Astrocyte (in vitro differentiated cells and primary cell): ENCODE measurements around the gene UBASH3A. TPM values are rescaled to one million over a fixed set of nuclear protein-coding genes. Genes with fewer than 3 reads are reported as not detected.

Experiments used
- DNase-seq: peaks from one replicate; pipeline ENCODE4 v3.0.0-alpha.2; 2010; ENCODE audit warnings: low read depth
- FAIRE-seq: peaks from 2 replicates; lab custom pipeline; 2011; peaks lifted over from hg19 to GRCh38; lab: Jason Lieb, UNC
- H2AFZ ChIP-seq: 2 replicates; pipeline ENCODE4 v1.6.0; 2012; ENCODE audit warnings: low read depth, low read length, inconsistent platforms
- H3K27ac ChIP-seq: 2 replicates; pipeline ENCODE4 v1.5.1; 2011; ENCODE audit warnings: low read depth, low read length, inconsistent platforms
- H3K27me3 ChIP-seq: 2 replicates; pipeline ENCODE4 v1.6.0; 2011; ENCODE audit warnings: low read length, inconsistent platforms; ENCODE audit not compliant: insufficient read depth
- H3K36me3 ChIP-seq: 2 replicates; pipeline ENCODE4 v1.5.1; 2011; ENCODE audit warnings: low read length, inconsistent platforms; ENCODE audit not compliant: insufficient read depth
- H3K4me1 ChIP-seq: 2 replicates; pipeline ENCODE4 v1.5.1; 2011; ENCODE audit warnings: low read length, inconsistent platforms; ENCODE audit not compliant: insufficient read depth
- H3K4me2 ChIP-seq: 2 replicates; pipeline ENCODE4 v1.6.0; 2012; ENCODE audit warnings: low read length, inconsistent platforms
- H3K4me3 ChIP-seq: 2 replicates; pipeline ENCODE4 v1.5.1; 2011; ENCODE audit warnings: low read depth, mild to moderate bottlenecking, low read length, inconsistent platforms; ENCODE audit not compliant: insufficient read depth
- H3K79me2 ChIP-seq: 2 replicates; pipeline ENCODE4 v1.6.0; 2012; ENCODE audit warnings: mild to moderate bottlenecking, low read length, inconsistent platforms; ENCODE audit not compliant: insufficient read depth
- H3K9ac ChIP-seq: 2 replicates; pipeline ENCODE4 v1.6.0; 2012; ENCODE audit warnings: mild to moderate bottlenecking, low read length, inconsistent platforms
- H3K9me3 ChIP-seq: 2 replicates; pipeline ENCODE4 v1.5.1; 2012; ENCODE audit warnings: low read depth, mild to moderate bottlenecking, low read length, inconsistent platforms; ENCODE audit not compliant: insufficient read depth
- H4K20me1 ChIP-seq: 2 replicates; pipeline ENCODE4 v1.6.0; 2012; ENCODE audit warnings: low read length, inconsistent platforms; ENCODE audit not compliant: insufficient read depth
- H3K27ac Mint-ChIP-seq: one replicate; pipeline ENCODE4 v1.8.0; 2021; ENCODE audit warnings: mild to moderate bottlenecking, mixed read lengths; ENCODE audit not compliant: unreplicated experiment
- H3K27me3 Mint-ChIP-seq: one replicate; pipeline ENCODE4 v1.8.0; 2021; ENCODE audit warnings: low read depth, mixed read lengths; ENCODE audit not compliant: unreplicated experiment
- H3K36me3 Mint-ChIP-seq: one replicate; pipeline ENCODE4 v1.8.0; 2021; ENCODE audit warnings: low read depth, mixed read lengths; ENCODE audit not compliant: unreplicated experiment
- H3K4me1 Mint-ChIP-seq: one replicate; pipeline ENCODE4 v1.8.0; 2021; ENCODE audit warnings: low read depth, mixed read lengths; ENCODE audit not compliant: unreplicated experiment
- H3K4me3 Mint-ChIP-seq: one replicate; pipeline ENCODE4 v1.8.0; 2021; ENCODE audit warnings: mild to moderate bottlenecking, moderate library complexity, mixed read lengths; ENCODE audit not compliant: unreplicated experiment
- H3K9me3 Mint-ChIP-seq: one replicate; pipeline ENCODE4 v1.8.0; 2021; ENCODE audit warnings: mild to moderate bottlenecking, mixed read lengths; ENCODE audit not compliant: unreplicated experiment
- EZH2 ChIP-seq: IDR thresholded peaks from 2 replicates; pipeline ENCODE4 v1.6.1; 2012; ENCODE audit warnings: mild to moderate bottlenecking, low read length, inconsistent platforms; ENCODE audit not compliant: insufficient read depth
- total RNA-seq: library from RNA; stranded (reverse); gene quantifications from 2 replicates; pipeline ENCODE4 v1.2.1, GENCODE V29; 2021
- TF ChIP-seq, protein P1 (sequence below): IDR thresholded peaks from 2 replicates; pipeline ENCODE4 v1.5.1; 2011; ENCODE audit warnings: low read depth, mild to moderate bottlenecking, inconsistent platforms, low read length, moderate library complexity; ENCODE audit not compliant: insufficient read depth

The UBASH3A gene
- total RNA-seq, 1 donor from 2014 or later = not detected

DNA sequence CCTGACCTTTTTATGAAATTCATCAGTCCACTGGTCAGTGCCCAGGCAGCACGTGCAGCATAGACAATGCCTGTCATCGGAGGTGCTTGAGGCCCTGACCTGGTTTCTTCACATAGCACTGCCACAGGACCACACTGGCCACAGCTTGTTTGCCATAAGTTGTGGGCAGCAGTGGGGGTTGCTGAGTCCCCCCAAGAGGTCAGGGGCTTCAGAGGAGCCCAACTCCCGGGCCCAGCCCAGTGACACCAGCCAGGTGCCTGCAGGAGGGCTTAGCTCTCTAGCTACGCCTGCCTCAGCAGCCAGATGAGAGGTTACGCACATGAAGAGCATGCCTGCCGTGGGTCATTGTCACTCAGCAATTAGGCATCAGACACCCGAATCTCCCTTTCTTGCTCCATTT is 41.6 kb downstream of the UBASH3A start:
- Histone ChIP-seq H4K20me1 (no peaks in the 10 kb centered on the region), H3K36me3 (no peaks in the 10 kb centered on the region), H3K4me3 (no peak overlapping the region), H3K4me1 (no peaks in the 10 kb centered on the region), H3K27ac (no peak overlapping the region), H3K9ac (no peak overlapping the region), H2AFZ (no peak overlapping the region), H3K4me2 (no peak overlapping the region), H3K9me3 (peaks cover 5% of the 10 kb centered on the region), H3K27me3 (no peaks in the 10 kb centered on the region), H3K79me2 (no peaks in the 10 kb centered on the region)
- DNase-seq (no peak), FAIRE-seq (no peak)
- Mint-ChIP-seq H3K27ac (no peak overlapping the region), H3K36me3 (no peaks in the 10 kb centered on the region), H3K4me1 (no peaks in the 10 kb centered on the region), H3K4me3 (no peak overlapping the region), H3K27me3 (peaks cover 36% of the 10 kb centered on the region), H3K9me3 (no peaks in the 10 kb centered on the region)
- TF ChIP-seq EZH2 = no peak
- TF ChIP-seq, protein P1, sequence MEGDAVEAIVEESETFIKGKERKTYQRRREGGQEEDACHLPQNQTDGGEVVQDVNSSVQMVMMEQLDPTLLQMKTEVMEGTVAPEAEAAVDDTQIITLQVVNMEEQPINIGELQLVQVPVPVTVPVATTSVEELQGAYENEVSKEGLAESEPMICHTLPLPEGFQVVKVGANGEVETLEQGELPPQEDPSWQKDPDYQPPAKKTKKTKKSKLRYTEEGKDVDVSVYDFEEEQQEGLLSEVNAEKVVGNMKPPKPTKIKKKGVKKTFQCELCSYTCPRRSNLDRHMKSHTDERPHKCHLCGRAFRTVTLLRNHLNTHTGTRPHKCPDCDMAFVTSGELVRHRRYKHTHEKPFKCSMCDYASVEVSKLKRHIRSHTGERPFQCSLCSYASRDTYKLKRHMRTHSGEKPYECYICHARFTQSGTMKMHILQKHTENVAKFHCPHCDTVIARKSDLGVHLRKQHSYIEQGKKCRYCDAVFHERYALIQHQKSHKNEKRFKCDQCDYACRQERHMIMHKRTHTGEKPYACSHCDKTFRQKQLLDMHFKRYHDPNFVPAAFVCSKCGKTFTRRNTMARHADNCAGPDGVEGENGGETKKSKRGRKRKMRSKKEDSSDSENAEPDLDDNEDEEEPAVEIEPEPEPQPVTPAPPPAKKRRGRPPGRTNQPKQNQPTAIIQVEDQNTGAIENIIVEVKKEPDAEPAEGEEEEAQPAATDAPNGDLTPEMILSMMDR = no peak

DNA sequence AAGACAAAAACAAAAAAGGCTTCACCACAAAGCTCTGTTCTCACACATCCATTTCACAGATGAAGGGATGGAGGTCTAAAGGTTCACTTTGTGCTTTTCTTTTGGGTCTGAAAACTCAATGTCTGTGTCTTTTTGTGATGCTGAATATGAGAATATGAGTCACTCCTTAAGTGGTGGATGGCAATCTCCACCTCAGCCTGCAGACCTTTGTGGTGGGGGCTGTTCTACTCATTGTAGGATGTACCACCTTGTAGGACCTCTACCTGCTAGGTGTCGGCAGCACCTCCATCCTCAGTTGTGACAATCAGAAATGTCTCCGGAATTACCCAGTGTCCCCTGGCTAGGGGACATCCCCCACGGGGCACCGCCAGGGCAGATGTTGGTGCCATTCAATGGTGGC is 42.8 kb downstream of the UBASH3A start:
- Histone ChIP-seq H3K9me3 (peaks cover 5% of the 10 kb centered on the region), H3K27ac (no peak overlapping the region), H3K4me2 (no peak overlapping the region), H3K4me3 (no peak overlapping the region), H2AFZ (no peak overlapping the region), H4K20me1 (no peaks in the 10 kb centered on the region), H3K4me1 (no peaks in the 10 kb centered on the region), H3K27me3 (no peaks in the 10 kb centered on the region), H3K9ac (no peak overlapping the region), H3K79me2 (no peaks in the 10 kb centered on the region), H3K36me3 (no peaks in the 10 kb centered on the region)
- Mint-ChIP-seq H3K4me1 (no peaks in the 10 kb centered on the region), H3K27ac (no peak overlapping the region), H3K36me3 (no peaks in the 10 kb centered on the region), H3K4me3 (no peak overlapping the region), H3K27me3 (peaks cover 36% of the 10 kb centered on the region), H3K9me3 (no peaks in the 10 kb centered on the region)
- TF ChIP-seq, protein P1 = no peak
- no peak for TF ChIP-seq EZH2
- DNase-seq (no peak), FAIRE-seq (no peak)

DNA sequence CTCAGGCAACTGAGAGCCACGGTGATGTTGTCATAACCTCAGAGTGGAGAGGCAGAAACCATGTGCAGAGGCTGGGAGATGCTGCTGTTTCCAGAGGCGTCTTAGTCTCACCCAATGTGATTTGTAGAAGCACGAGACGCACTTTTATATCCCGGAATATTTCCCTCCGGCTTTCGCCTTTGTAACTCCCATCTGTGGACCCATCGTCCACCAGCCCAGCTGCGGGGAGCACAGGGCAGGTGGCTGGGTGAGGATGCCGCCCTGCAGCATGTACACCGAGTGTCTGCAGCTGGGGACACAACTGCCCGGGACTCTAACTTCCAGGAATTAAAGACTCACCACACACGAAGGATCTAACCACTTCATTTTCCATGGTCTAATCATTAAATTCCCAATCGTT is 43.5 kb downstream of the UBASH3A start:
- TF ChIP-seq, protein P1 = no peak
- TF ChIP-seq EZH2 = no peak
- H3K79me2 ChIP-seq = no peaks in the 10 kb centered on the region
- H3K36me3 ChIP-seq = no peaks in the 10 kb centered on the region
- H4K20me1 ChIP-seq = no peaks in the 10 kb centered on the region
- no peak for FAIRE-seq
- H3K4me2 ChIP-seq = no peak overlapping the region
- Mint-ChIP-seq H3K27ac (no peak overlapping the region), H3K36me3 (no peaks in the 10 kb centered on the region), H3K4me3 (no peak overlapping the region), H3K4me1 (no peaks in the 10 kb centered on the region), H3K9me3 (no peaks in the 10 kb centered on the region), H3K27me3 (peaks cover 32% of the 10 kb centered on the region)
- H3K27ac ChIP-seq = no peak overlapping the region
- no peak overlapping the region for H2AFZ ChIP-seq
- peaks cover 5% of the 10 kb centered on the region for H3K9me3 ChIP-seq
- no peaks in the 10 kb centered on the region for H3K27me3 ChIP-seq
- no peaks in the 10 kb centered on the region for H3K4me1 ChIP-seq
- no peak overlapping the region for H3K4me3 ChIP-seq
- DNase-seq = no peak
- no peak overlapping the region for H3K9ac ChIP-seq
